ENCODE data around the gene METTL14.

Gene METTL14

GRCh38 chr4:118761397-118762016 is 76.3 kb downstream of the METTL14 start:
- no peak for TF ChIP-seq CTCF (IDR thresholded peaks at IDR 0.05; ENCODE audit: control insufficient read depth, insufficient read depth, low read depth, low read length, missing control alignments)
- no peak for DNase-seq (ENCODE audit: low read depth)
- no peak overlapping the region for H3K4me3 ChIP-seq (ENCODE audit: control insufficient read depth, low read depth, low read length)

GRCh38 chr4:118762155-118762554 is 77.0 kb downstream of the METTL14 start:
- no peak for TF ChIP-seq CTCF (IDR thresholded peaks at IDR 0.05; ENCODE audit: control insufficient read depth, insufficient read depth, low read depth, low read length, missing control alignments)
- no peak overlapping the region for H3K4me3 ChIP-seq (ENCODE audit: control insufficient read depth, low read depth, low read length)
- no peak for DNase-seq (ENCODE audit: low read depth)

GRCh38 chr4:118762730-118763477 is 77.7 kb downstream of the METTL14 start:
- no peak for DNase-seq (ENCODE audit: low read depth)
- H3K4me3 ChIP-seq (ENCODE audit: control insufficient read depth, low read depth, low read length) = no peak overlapping the region
- TF ChIP-seq CTCF (IDR thresholded peaks at IDR 0.05; ENCODE audit: control insufficient read depth, insufficient read depth, low read depth, low read length, missing control alignments) = no peak

Measured in AG09309 (cell line).